Gastroesophageal sphincter (tissue), 4 donors: ENCODE measurements around the gene SF3A1. TPM values are rescaled to one million over a fixed set of nuclear protein-coding genes. Genes with fewer than 3 reads are reported as not detected.

Experiments used
- ATAC-seq: fragments of 150-250 bp; one replicate; pipeline ENCODE4 v1.9.1; 2016; ENCODE audit warnings: mild to moderate bottlenecking, moderate library complexity
- H3K27ac ChIP-seq, 4 donors: fragments of 200-600 bp; sonication (generic) in 3 of 4; 1 replicate in 3 of 4; 2 replicates in 1 of 4; pipeline ENCODE4 v1.5.1; 2016 to 2019
- H3K27me3 ChIP-seq: fragments of 200-600 bp; sonication (generic); one replicate; pipeline ENCODE4 v1.5.1; 2019
- H3K36me3 ChIP-seq, 2 donors: fragments of 200-600 bp; sonication (generic); one replicate each; pipeline ENCODE4 v1.5.1; 2019; ENCODE audit warnings: control low read depth in 1 of 2
- H3K4me1 ChIP-seq, 3 donors: fragments of 200-600 bp; sonication (generic); 1 replicate in 2 of 3; 2 replicates in 1 of 3; pipeline ENCODE4 v1.5.1; 2016 to 2019; ENCODE audit warnings: control low read depth in 2 of 3
- H3K4me3 ChIP-seq, 2 donors: fragments of 200-600 bp; sonication (generic); one replicate each; pipeline ENCODE4 v1.5.1; 2019; ENCODE audit warnings: mild to moderate bottlenecking in 1 of 2, moderate library complexity in 1 of 2
- H3K9me3 ChIP-seq, 3 donors: fragments of 200-600 bp; sonication (generic); one replicate each; pipeline ENCODE4 v1.5.1; 2017 to 2019; ENCODE audit warnings: control low read depth in 2 of 3
- CTCF ChIP-seq, 4 experiments: fragments of 200-600 bp in 2 of 4; fragments of 450-650 bp in 2 of 4; sonication (generic) in 1 of 4; IDR thresholded peaks; one replicate each; pipeline ENCODE4 v1.5.1; 2017 to 2019; ENCODE audit warnings: antibody characterized with exemption in 4 of 4, mild to moderate bottlenecking in 2 of 4, moderate library complexity in 2 of 4
- EP300 ChIP-seq: sonication (generic); formaldehyde crosslinking; IDR thresholded peaks from one replicate; pipeline ENCODE4 v1.6.1; 2017; ENCODE audit warnings: antibody characterized with exemption, mild to moderate bottlenecking
- POLR2A ChIP-seq, 2 donors: fragments of 450-650 bp; IDR thresholded peaks; one replicate each; pipeline ENCODE4 v1.6.1; 2017; ENCODE audit warnings: antibody characterized with exemption in 2 of 2, mild to moderate bottlenecking in 2 of 2, moderate library complexity in 1 of 2
- POLR2AphosphoS5 ChIP-seq: sonication (generic); formaldehyde crosslinking; IDR thresholded peaks from one replicate; pipeline ENCODE4 v1.6.1; 2017; ENCODE audit warnings: antibody characterized with exemption
- WGBS, 2 donors: methylation state at CpG; one replicate each; pipeline ENCODE4 v1.1.5; 2018; ENCODE audit warnings: low coverage in 1 of 2; 5-methylcytosine and 5-hydroxymethylcytosine counted together
- total RNA-seq, 4 donors: library from RNA; depleted of rRNA; stranded (reverse); fragments of >200 nt; gene quantifications; one replicate each; pipeline ENCODE4 v1.1.0, GENCODE V29; 2016

The SF3A1 gene
- total RNA-seq, 4 donors from 2014 or later: 46.1 to 80.8 (median 63.7) TPM

DNA sequence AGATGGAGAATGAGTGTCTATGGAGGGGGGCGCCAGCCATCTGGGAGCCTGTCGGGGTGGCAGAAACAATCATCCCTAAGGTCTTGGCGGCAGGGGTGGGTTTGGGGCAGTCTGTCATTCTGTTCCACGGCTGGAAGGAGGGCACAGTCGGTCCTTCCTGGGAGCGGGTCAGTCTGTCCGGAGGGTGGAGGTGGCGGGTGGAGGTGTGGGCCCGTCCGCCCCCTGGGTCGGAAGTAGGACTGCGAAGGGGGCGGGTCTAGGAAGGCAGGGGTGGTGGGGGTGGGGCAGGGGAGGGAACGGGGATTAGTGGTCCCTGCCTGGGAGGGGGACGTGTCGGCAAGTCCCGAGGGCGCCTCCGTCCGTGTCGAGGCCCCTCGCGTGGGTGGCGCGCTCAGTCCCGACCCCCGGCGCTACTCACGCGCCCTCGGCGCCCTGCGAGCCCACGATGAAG lies 30.4 kb downstream of the SF3A1 start:
- peak; percentile 54 for ATAC-seq

GRCh38 chr22:30325724-30326254 lies 30.9 kb downstream of the SF3A1 start:
- TF ChIP-seq CTCF (IDR thresholded peaks at IDR 0.05) (no peak), POLR2A (IDR thresholded peaks at IDR 0.05) (no peak), POLR2AphosphoS5 (no peak)
- 0% methylated on average over 3 of the region's 14 CpGs; no CpG with 5 or more reads in 1 of the 2 donors for WGBS, 2 donors
- H3K27me3 ChIP-seq: no peaks in the 10 kb centered on the region
- H3K9me3 ChIP-seq: no peaks in the 10 kb centered on the region
- no peak for ATAC-seq
- peak overlapping the region; percentile 68 to 93 (median 86) for H3K27ac ChIP-seq
- peak overlapping the region; percentile 67 to 78 for H3K4me3 ChIP-seq
- peaks cover 0 to 15% of the 10 kb centered on the region in 2 donors for H3K36me3 ChIP-seq
- peaks cover 0 to 64% (median 42%) of the 10 kb centered on the region in 3 donors for H3K4me1 ChIP-seq

More for the DNA sequence above, 30.4 kb downstream of the SF3A1 start:
- Histone ChIP-seq H3K9me3 (no peaks in the 10 kb centered on the region), H3K36me3 (peaks cover 0 to 15% of the 10 kb centered on the region in 2 donors), H3K4me1 (peaks cover 0 to 59% (median 37%) of the 10 kb centered on the region in 3 donors), H3K27ac (peak overlapping the region; percentile 68 to 93 (median 86)), H3K27me3 (no peaks in the 10 kb centered on the region), H3K4me3 (peak overlapping the region; percentile 67 to 78)
- no peak for TF ChIP-seq EP300
- TF ChIP-seq POLR2A (IDR thresholded peaks at IDR 0.05): no peak
- no peak for TF ChIP-seq CTCF (IDR thresholded peaks at IDR 0.05)
- no peak for TF ChIP-seq POLR2AphosphoS5
- WGBS, 2 donors: 3% methylated on average over 10 of the region's 34 CpGs; no CpG with 5 or more reads in 1 of the 2 donors

DNA sequence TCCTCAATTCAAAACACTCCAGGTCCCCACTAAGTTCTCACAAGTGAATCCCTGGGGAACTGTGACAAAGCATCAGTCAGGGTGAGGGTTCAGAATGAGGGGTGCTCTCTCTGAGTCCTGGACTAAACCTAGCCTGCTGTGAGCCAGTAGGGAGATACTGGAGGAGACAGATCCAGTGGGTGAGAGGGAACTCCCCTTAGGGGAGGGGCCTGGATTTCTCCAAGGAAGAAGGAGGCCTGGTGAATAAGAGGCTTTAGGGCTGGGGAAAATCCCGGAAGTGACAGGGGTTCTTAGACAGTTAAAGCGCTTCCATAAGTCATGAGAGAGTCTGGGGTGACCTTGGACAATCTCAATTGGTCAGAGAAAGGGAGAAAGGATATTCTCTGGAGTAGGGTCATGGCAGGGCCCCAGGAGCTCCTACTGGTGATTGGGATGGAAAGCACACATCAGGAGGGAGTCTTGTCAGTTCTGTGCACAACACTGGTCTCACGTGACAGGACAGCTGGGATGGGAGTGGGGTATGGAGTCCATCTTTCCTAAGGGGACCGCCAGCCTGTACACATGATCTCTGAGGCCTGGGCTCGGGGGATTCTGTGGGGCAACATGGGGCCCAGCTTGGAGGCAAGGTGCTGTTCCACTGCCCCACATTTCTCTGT lies 31.5 kb downstream of the SF3A1 start:
- WGBS, 2 donors: 20 to 40% methylated on average over 2 to 3 of the region's 5 CpGs
- Histone ChIP-seq H3K4me1 (peaks cover 0 to 70% (median 43%) of the 10 kb centered on the region in 3 donors), H3K4me3 (peak overlapping the region; percentile 67 to 78), H3K27me3 (no peaks in the 10 kb centered on the region), H3K36me3 (peaks cover 0 to 15% of the 10 kb centered on the region in 2 donors), H3K9me3 (no peaks in the 10 kb centered on the region), H3K27ac (peak overlapping the region; percentile 68 to 93 (median 86))
- TF ChIP-seq POLR2A (IDR thresholded peaks at IDR 0.05): no peak
- TF ChIP-seq POLR2AphosphoS5: peak; percentile 56
- no peak for TF ChIP-seq CTCF (IDR thresholded peaks at IDR 0.05)
- peak; percentile 59 for ATAC-seq

GRCh38 chr22:30324014-30324730 lies 32.5 kb downstream of the SF3A1 start:
- peak overlapping the region; percentile 67 to 78 for H3K4me3 ChIP-seq
- ATAC-seq: no peak
- no peak for TF ChIP-seq POLR2A (IDR thresholded peaks at IDR 0.05)
- TF ChIP-seq POLR2AphosphoS5: no peak
- TF ChIP-seq EP300: no peak
- no peak for TF ChIP-seq CTCF (IDR thresholded peaks at IDR 0.05)

More at GRCh38 chr22:30324014-30324730, 32.5 kb downstream of the SF3A1 start:
- Histone ChIP-seq H3K9me3 (no peaks in the 10 kb centered on the region), H3K27me3 (no peaks in the 10 kb centered on the region), H3K27ac (peak overlapping the region; percentile 32 to 93 (median 86)), H3K4me1 (peaks cover 0 to 80% (median 50%) of the 10 kb centered on the region in 3 donors), H3K36me3 (peaks cover 0 to 23% of the 10 kb centered on the region in 2 donors)
- WGBS, 2 donors: 25 to 55% methylated on average over 2 to 5 of the region's 8 CpGs
